Measurements from ENCODE around the gene GIPC3. TPM values are rescaled to one million over a fixed set of nuclear protein-coding genes. Genes with fewer than 3 reads are reported as not detected.

GIPC3 gene
- total RNA-seq, 1 donor from 2014 or later, result not detected

- Histone ChIP-seq H3K27me3 (no peaks in the 10 kb centered on the region), H3K36me3 (no peaks in the 10 kb centered on the region), H3K79me2 (ENCODE audit: low read depth) (no peaks in the 10 kb centered on the region), H2AFZ (replicated peaks) (no peak overlapping the region), H3K27ac (no peak overlapping the region), H3F3A (ENCODE audit: low read depth) (peaks cover 11% of the 10 kb centered on the region), H4K20me1 (ENCODE audit: low read depth) (peaks cover 46% of the 10 kb centered on the region), H3K9me3 (ENCODE audit: low read depth) (no peaks in the 10 kb centered on the region), H3K4me2 (no peak overlapping the region), H3K9ac (no peak overlapping the region), H3K4me3 (no peak overlapping the region), H3K4me1 (no peaks in the 10 kb centered on the region)
- no peaks in the 10 kb centered on the region for H3K9me3 Mint-ChIP-seq
- peaks cover 7% of the 10 kb centered on the region for H3K4me1 Mint-ChIP-seq
- peaks cover 4% of the 10 kb centered on the region for H3K36me3 Mint-ChIP-seq
- no peak for DNase-seq (ENCODE audit: low spot score)
- no peak overlapping the region for H3K27ac Mint-ChIP-seq
- no peak overlapping the region for H3K4me3 Mint-ChIP-seq
- peaks cover 12% of the 10 kb centered on the region for H3K27me3 Mint-ChIP-seq (ENCODE audit: insufficient read depth, low read depth)
- TF ChIP-seq EZH2 (IDR thresholded peaks at IDR 0.05) (no peak), EZH2phosphoT487 (IDR thresholded peaks at IDR 0.05) (no peak)
- TF ChIP-seq, protein P1, sequence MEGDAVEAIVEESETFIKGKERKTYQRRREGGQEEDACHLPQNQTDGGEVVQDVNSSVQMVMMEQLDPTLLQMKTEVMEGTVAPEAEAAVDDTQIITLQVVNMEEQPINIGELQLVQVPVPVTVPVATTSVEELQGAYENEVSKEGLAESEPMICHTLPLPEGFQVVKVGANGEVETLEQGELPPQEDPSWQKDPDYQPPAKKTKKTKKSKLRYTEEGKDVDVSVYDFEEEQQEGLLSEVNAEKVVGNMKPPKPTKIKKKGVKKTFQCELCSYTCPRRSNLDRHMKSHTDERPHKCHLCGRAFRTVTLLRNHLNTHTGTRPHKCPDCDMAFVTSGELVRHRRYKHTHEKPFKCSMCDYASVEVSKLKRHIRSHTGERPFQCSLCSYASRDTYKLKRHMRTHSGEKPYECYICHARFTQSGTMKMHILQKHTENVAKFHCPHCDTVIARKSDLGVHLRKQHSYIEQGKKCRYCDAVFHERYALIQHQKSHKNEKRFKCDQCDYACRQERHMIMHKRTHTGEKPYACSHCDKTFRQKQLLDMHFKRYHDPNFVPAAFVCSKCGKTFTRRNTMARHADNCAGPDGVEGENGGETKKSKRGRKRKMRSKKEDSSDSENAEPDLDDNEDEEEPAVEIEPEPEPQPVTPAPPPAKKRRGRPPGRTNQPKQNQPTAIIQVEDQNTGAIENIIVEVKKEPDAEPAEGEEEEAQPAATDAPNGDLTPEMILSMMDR (IDR thresholded peaks at IDR 0.05), result no peak
Observed at GRCh38 chr19:3543150-3544057, 41.9 kb upstream of the GIPC3 start.

GRCh38 chr19:3544058-3544376 is 41.3 kb upstream of the GIPC3 start:
- Histone ChIP-seq H3K79me2 (ENCODE audit: low read depth) (no peaks in the 10 kb centered on the region), H3K4me1 (no peaks in the 10 kb centered on the region), H3K9me3 (ENCODE audit: low read depth) (no peaks in the 10 kb centered on the region), H3F3A (ENCODE audit: low read depth) (peaks cover 5% of the 10 kb centered on the region), H2AFZ (replicated peaks) (no peak overlapping the region), H3K4me3 (no peak overlapping the region), H4K20me1 (ENCODE audit: low read depth) (peaks cover 42% of the 10 kb centered on the region), H3K4me2 (no peak overlapping the region), H3K27me3 (no peaks in the 10 kb centered on the region), H3K36me3 (no peaks in the 10 kb centered on the region), H3K27ac (no peak overlapping the region), H3K9ac (no peak overlapping the region)
- Mint-ChIP-seq H3K9me3 (no peaks in the 10 kb centered on the region), H3K4me3 (no peak overlapping the region), H3K27me3 (ENCODE audit: insufficient read depth, low read depth) (peaks cover 12% of the 10 kb centered on the region), H3K27ac (no peak overlapping the region), H3K4me1 (peaks cover 5% of the 10 kb centered on the region), H3K36me3 (peaks cover 4% of the 10 kb centered on the region)
- no peak for DNase-seq (ENCODE audit: low spot score)
- TF ChIP-seq, protein P1 (IDR thresholded peaks at IDR 0.05), result no peak
- TF ChIP-seq EZH2phosphoT487 (IDR thresholded peaks at IDR 0.05), result no peak
- no peak for TF ChIP-seq EZH2 (IDR thresholded peaks at IDR 0.05)

DNA sequence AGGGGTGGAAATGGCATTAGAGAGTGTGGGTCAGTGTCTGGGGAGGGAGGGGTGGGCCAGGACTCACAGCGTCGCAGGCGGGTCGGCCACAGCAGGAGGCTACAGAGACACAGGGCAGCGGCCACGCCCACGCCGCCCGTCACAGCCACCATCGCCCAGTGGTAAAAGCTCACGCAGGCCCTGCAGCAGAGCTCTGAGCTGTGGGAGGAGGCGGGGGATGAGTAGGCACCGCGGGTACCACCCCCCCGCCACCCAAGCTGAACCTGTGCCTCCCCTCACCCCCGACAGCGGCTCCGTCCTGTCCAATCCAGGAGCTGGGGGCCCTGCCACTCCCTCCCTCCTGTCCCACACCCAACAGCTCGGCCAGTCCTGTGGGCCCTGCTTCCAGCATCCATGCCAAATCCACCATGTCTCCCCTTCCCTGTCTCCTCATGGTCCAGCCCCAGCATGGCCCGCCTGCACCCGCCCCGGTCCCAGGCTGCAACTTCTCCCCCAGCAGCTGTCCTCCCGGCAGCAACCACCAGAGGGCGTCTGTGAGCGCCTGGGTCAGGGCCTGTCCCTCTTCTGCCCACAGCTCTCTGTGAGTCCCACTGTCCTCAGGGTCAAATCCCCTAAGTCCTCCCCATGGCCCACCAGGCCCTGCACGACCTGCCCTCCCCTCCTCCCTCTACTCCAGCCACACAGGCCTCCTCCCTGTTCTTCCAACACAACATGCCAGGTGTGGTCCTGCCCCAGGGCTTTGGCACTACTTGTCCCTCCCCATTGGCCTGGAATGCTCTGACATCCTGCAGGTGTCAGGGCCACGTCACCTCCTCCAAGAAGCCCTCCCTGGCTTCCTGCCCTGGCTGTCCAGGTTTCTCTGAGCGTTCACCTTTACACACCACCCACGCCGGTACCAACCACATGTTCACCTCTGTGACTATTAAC is 40.3 kb upstream of the GIPC3 start:
- Histone ChIP-seq H2AFZ (replicated peaks) (no peak overlapping the region), H3K79me2 (ENCODE audit: low read depth) (no peaks in the 10 kb centered on the region), H3K9ac (no peak overlapping the region), H3K27ac (no peak overlapping the region), H3K36me3 (no peaks in the 10 kb centered on the region), H3K4me2 (no peak overlapping the region), H3F3A (ENCODE audit: low read depth) (peaks cover 5% of the 10 kb centered on the region), H3K4me3 (no peak overlapping the region), H3K4me1 (no peaks in the 10 kb centered on the region), H3K27me3 (no peaks in the 10 kb centered on the region), H3K9me3 (ENCODE audit: low read depth) (no peaks in the 10 kb centered on the region), H4K20me1 (ENCODE audit: low read depth) (peaks cover 32% of the 10 kb centered on the region)
- H3K27me3 Mint-ChIP-seq (ENCODE audit: insufficient read depth, low read depth), result peaks cover 12% of the 10 kb centered on the region
- H3K4me1 Mint-ChIP-seq, result no peaks in the 10 kb centered on the region
- no peak for TF ChIP-seq EZH2phosphoT487 (IDR thresholded peaks at IDR 0.05)
- no peak for TF ChIP-seq EZH2 (IDR thresholded peaks at IDR 0.05)
- TF ChIP-seq, protein P1 (IDR thresholded peaks at IDR 0.05), result peak; percentile 92
- no peak overlapping the region for H3K27ac Mint-ChIP-seq
- H3K36me3 Mint-ChIP-seq, result no peaks in the 10 kb centered on the region
- peak overlapping the region; percentile 53 for H3K4me3 Mint-ChIP-seq
- H3K9me3 Mint-ChIP-seq, result no peaks in the 10 kb centered on the region
- DNase-seq (ENCODE audit: low spot score), result peak; percentile 60

All from neural progenitor cell (in vitro differentiated cells).